SKM-1 treated with dmso at 0.1 percent for 144 hours (cell line): ENCODE measurements around the gene CACNA2D1.

Experiments
- DNase-seq: peaks from one replicate; lab custom pipeline; 2025; ENCODE audit not compliant: unreplicated experiment; lab: John Stamatoyannopoulos, UW

CACNA2D1 gene

GRCh38 chr7:81902536-81902935 is 541.0 kb downstream of the CACNA2D1 start:
- DNase-seq = no peak
